Measurements from ENCODE around the gene AUH. TPM values are rescaled to one million over a fixed set of nuclear protein-coding genes. Genes with fewer than 3 reads are reported as not detected.

The AUH gene
- total RNA-seq, 2 experiments from 2014 or later, result 16.9 to 24.5 TPM

- no peak overlapping the region for H2AFZ ChIP-seq (ENCODE audit: low read length)
- DNase-seq (ENCODE audit: low spot score), result no peak
- H3K4me3 ChIP-seq (ENCODE audit: low read depth, low read length, poor library complexity, severe bottlenecking), result no peak overlapping the region
- no peaks in the 10 kb centered on the region for H3K79me2 ChIP-seq (ENCODE audit: insufficient read depth, low read depth, low read length)
- no peak for TF ChIP-seq EZH2phosphoT487 (IDR thresholded peaks at IDR 0.05; ENCODE audit: borderline replicate concordance, low read depth, low read length)
- no peak for TF ChIP-seq CTCF (conservative IDR thresholded peaks at IDR 0.05; ENCODE audit: low read length)
- H3K4me2 ChIP-seq (ENCODE audit: low read length), result no peak overlapping the region
- intact Hi-C loops (cut with micrococcal nuclease; ENCODE audit: unreplicated experiment), result no loop called here
- POLR2A ChIA-PET, result interaction anchor here (0.9 kb wide), 1 partner anchor 1260 kb away, joined by 4 read pairs; no protein-coding TSS in a partner anchor
- no peaks in the 10 kb centered on the region for H3K9me2 ChIP-seq (ENCODE audit: insufficient read depth, low read length)
- H3K36me3 ChIP-seq (ENCODE audit: insufficient read depth, low read length), result no peaks in the 10 kb centered on the region
- no TSS peak for BruUV-seq (replicated peaks)
- no peak overlapping the region for H3K27ac ChIP-seq (ENCODE audit: low read depth, low read length, poor library complexity, severe bottlenecking)
- no peaks in the 10 kb centered on the region for H4K20me1 ChIP-seq (ENCODE audit: insufficient read depth, low read length)
- CTCF ChIA-PET (ENCODE audit: unreplicated experiment), result no interaction called here
- no peaks in the 10 kb centered on the region for H3K9me3 ChIP-seq (ENCODE audit: low read length)
- H3K4me1 ChIP-seq (ENCODE audit: insufficient read depth, low read length, poor library complexity, severe bottlenecking), result no peaks in the 10 kb centered on the region
These were observed 54.4 kb downstream of the AUH start for GRCh38 chr9:91307279-91307678.

GRCh38 chr9:91306296-91306630, 55.5 kb downstream of the AUH start:
- Histone ChIP-seq H3K36me3 (ENCODE audit: insufficient read depth, low read length) (no peaks in the 10 kb centered on the region), H3K9me2 (ENCODE audit: insufficient read depth, low read length) (no peaks in the 10 kb centered on the region), H3K9me3 (ENCODE audit: low read length) (no peaks in the 10 kb centered on the region), H3K4me2 (ENCODE audit: low read length) (no peak overlapping the region), H3K4me3 (ENCODE audit: low read depth, low read length, poor library complexity, severe bottlenecking) (no peak overlapping the region), H2AFZ (ENCODE audit: low read length) (no peak overlapping the region), H3K4me1 (ENCODE audit: insufficient read depth, low read length, poor library complexity, severe bottlenecking) (no peaks in the 10 kb centered on the region), H3K79me2 (ENCODE audit: insufficient read depth, low read depth, low read length) (no peaks in the 10 kb centered on the region), H4K20me1 (ENCODE audit: insufficient read depth, low read length) (no peaks in the 10 kb centered on the region), H3K27ac (ENCODE audit: low read depth, low read length, poor library complexity, severe bottlenecking) (no peak overlapping the region)
- no peak for DNase-seq (ENCODE audit: low spot score)
- ChIA-PET POLR2A (no interaction called here), CTCF (ENCODE audit: unreplicated experiment) (no interaction called here)
- TF ChIP-seq EZH2phosphoT487 (IDR thresholded peaks at IDR 0.05; ENCODE audit: borderline replicate concordance, low read depth, low read length) (no peak), CTCF (conservative IDR thresholded peaks at IDR 0.05; ENCODE audit: low read length) (no peak)
- no TSS peak for BruUV-seq (replicated peaks)
- intact Hi-C loops (cut with micrococcal nuclease; ENCODE audit: unreplicated experiment), result no loop called here

GRCh38 chr9:91305596-91306295, 56.0 kb downstream of the AUH start:
- intact Hi-C loops (cut with micrococcal nuclease; ENCODE audit: unreplicated experiment), result no loop called here

More at GRCh38 chr9:91305596-91306295, 56.0 kb downstream of the AUH start:
- no peak overlapping the region for H2AFZ ChIP-seq (ENCODE audit: low read length)
- no peaks in the 10 kb centered on the region for H3K36me3 ChIP-seq (ENCODE audit: insufficient read depth, low read length)
- DNase-seq (ENCODE audit: low spot score), result no peak
- H3K27ac ChIP-seq (ENCODE audit: low read depth, low read length, poor library complexity, severe bottlenecking), result no peak overlapping the region
- H3K4me1 ChIP-seq (ENCODE audit: insufficient read depth, low read length, poor library complexity, severe bottlenecking), result no peaks in the 10 kb centered on the region
- no peaks in the 10 kb centered on the region for H3K79me2 ChIP-seq (ENCODE audit: insufficient read depth, low read depth, low read length)
- H4K20me1 ChIP-seq (ENCODE audit: insufficient read depth, low read length), result no peaks in the 10 kb centered on the region
- BruUV-seq (replicated peaks), result no TSS peak
- TF ChIP-seq CTCF (conservative IDR thresholded peaks at IDR 0.05; ENCODE audit: low read length) (no peak), EZH2phosphoT487 (IDR thresholded peaks at IDR 0.05; ENCODE audit: borderline replicate concordance, low read depth, low read length) (no peak)
- CTCF ChIA-PET (ENCODE audit: unreplicated experiment), result no interaction called here
- H3K4me2 ChIP-seq (ENCODE audit: low read length), result no peak overlapping the region
- H3K4me3 ChIP-seq (ENCODE audit: low read depth, low read length, poor library complexity, severe bottlenecking), result no peak overlapping the region
- POLR2A ChIA-PET, result no interaction called here
- H3K9me2 ChIP-seq (ENCODE audit: insufficient read depth, low read length), result no peaks in the 10 kb centered on the region
- no peaks in the 10 kb centered on the region for H3K9me3 ChIP-seq (ENCODE audit: low read length)
